T-cell (primary cell): ENCODE results near the gene MYO1D. TPM values are rescaled to one million over a fixed set of nuclear protein-coding genes. Genes with fewer than 3 reads are reported as not detected.

Source experiments
- ATAC-seq, 4 experiments: fragments of 200-7000 bp in 3 of 4; fragments of 150-1000 bp in 1 of 4; cut with Tn5 transposase; replicated peaks in 1 of 4; 1 replicate in 3 of 4; 2 replicates in 1 of 4; pipeline ENCODE4 v1.10.0; 2021; ENCODE audit warnings: moderate library complexity in 3 of 4, mild to moderate bottlenecking in 2 of 4, moderate number of reproducible peaks in 1 of 4
- CTCF ChIA-PET, 2 donors: fragments of 300-600 bp; sonication (Branson Sonifier 250); formaldehyde crosslinking; loops; one replicate each; lab custom pipeline; 2022; ENCODE audit warnings: antibody characterized with exemption in 2 of 2; lab: Charles Lee
- POLR2A ChIA-PET, 2 donors: fragments of 300-600 bp; sonication (Branson Sonifier 250); formaldehyde crosslinking; loops; one replicate each; lab custom pipeline; 2022; ENCODE audit warnings: antibody characterized with exemption in 2 of 2; lab: Charles Lee
- DNase-seq, 35 experiments: peaks; one replicate each; pipeline versions ENCODE4 v3.0.0 to v3.0.0-alpha.2; 2013 to 2023
- H3K27ac ChIP-seq: one replicate; pipeline ENCODE4 v1.5.1; 2013; ENCODE audit warnings: low read length
- H3K27me3 ChIP-seq, 2 experiments: replicated peaks in 1 of 2; 1 replicate in 1 of 2; 2 replicates in 1 of 2; pipeline versions ENCODE4 v1.6.1 to v1.7.0; 2013; ENCODE audit warnings: low read length in 1 of 2, mixed read lengths in 1 of 2; ENCODE audit not compliant: control insufficient read depth in 2 of 2, insufficient read depth in 2 of 2; ENCODE audit errors: extremely low read depth in 1 of 2
- H3K36me3 ChIP-seq, 2 donors: 1 replicate in 1 of 2; 2 replicates in 1 of 2; pipeline versions ENCODE4 v1.6.1 to v1.7.0; 2013; ENCODE audit warnings: low read length in 1 of 2; ENCODE audit not compliant: control insufficient read depth in 2 of 2, insufficient read depth in 1 of 2; ENCODE audit errors: extremely low read depth in 1 of 2
- H3K4me1 ChIP-seq, 2 experiments: 1 replicate in 1 of 2; 2 replicates in 1 of 2; pipeline versions ENCODE4 v1.6.1 to v1.7.0; 2013; ENCODE audit warnings: low read length in 2 of 2, mixed read lengths in 1 of 2; ENCODE audit not compliant: insufficient read depth in 2 of 2, control insufficient read depth in 1 of 2; ENCODE audit errors: extremely low read depth in 1 of 2
- H3K4me3 ChIP-seq, 2 donors: 1 replicate in 1 of 2; 2 replicates in 1 of 2; pipeline versions ENCODE4 v1.5.1 to v1.7.0; 2013; ENCODE audit warnings: mild to moderate bottlenecking in 2 of 2, low read length in 1 of 2, moderate library complexity in 1 of 2; ENCODE audit not compliant: control insufficient read depth in 1 of 2; ENCODE audit errors: extremely low read depth in 1 of 2
- H3K9me3 ChIP-seq: 2 replicates; pipeline ENCODE4 v1.7.0; 2013
- H3K27ac Mint-ChIP-seq, 2 donors: one replicate each; pipeline ENCODE4 v1.8.0; 2020 to 2021; ENCODE audit warnings: mild to moderate bottlenecking in 2 of 2, mixed read lengths in 2 of 2
- H3K27me3 Mint-ChIP-seq, 2 donors: one replicate each; pipeline ENCODE4 v1.8.0; 2021 to 2022; ENCODE audit warnings: mixed read lengths in 2 of 2
- H3K36me3 Mint-ChIP-seq: one replicate; pipeline ENCODE4 v1.8.0; 2021; ENCODE audit warnings: mixed read lengths
- H3K4me1 Mint-ChIP-seq, 3 donors: one replicate each; pipeline ENCODE4 v1.8.0; 2020 to 2022; ENCODE audit warnings: mixed read lengths in 3 of 3, mild to moderate bottlenecking in 1 of 3
- H3K4me3 Mint-ChIP-seq, 3 donors: one replicate each; pipeline ENCODE4 v1.8.0; 2020 to 2022; ENCODE audit warnings: mild to moderate bottlenecking in 3 of 3, mixed read lengths in 3 of 3, moderate library complexity in 3 of 3
- H3K9me3 Mint-ChIP-seq, 3 donors: one replicate each; pipeline ENCODE4 v1.8.0; 2020 to 2022; ENCODE audit warnings: mixed read lengths in 3 of 3
- WGBS: methylation state at CpG from one replicate; pipeline ENCODE4 v1.1.5; 2013; ENCODE audit warnings: missing lambda C conversion rate; ENCODE audit not compliant: insufficient coverage; 5-methylcytosine and 5-hydroxymethylcytosine counted together
- total RNA-seq, 35 experiments: library from RNA in 6 of 35; stranded (reverse) in 6 of 35; fragments of 120-200 nt in 1 of 35; gene quantifications; one replicate each; pipeline versions ENCODE4 v1.2.1 to v1.2.4 and lab custom pipeline; 2013 to 2026

MYO1D gene
- total RNA-seq, 5 donors from 2014 or later (not counting 1 experiment from before 2014, with no cell fraction given) = 8.3 to 11.1 (median 9.5) TPM

DNA sequence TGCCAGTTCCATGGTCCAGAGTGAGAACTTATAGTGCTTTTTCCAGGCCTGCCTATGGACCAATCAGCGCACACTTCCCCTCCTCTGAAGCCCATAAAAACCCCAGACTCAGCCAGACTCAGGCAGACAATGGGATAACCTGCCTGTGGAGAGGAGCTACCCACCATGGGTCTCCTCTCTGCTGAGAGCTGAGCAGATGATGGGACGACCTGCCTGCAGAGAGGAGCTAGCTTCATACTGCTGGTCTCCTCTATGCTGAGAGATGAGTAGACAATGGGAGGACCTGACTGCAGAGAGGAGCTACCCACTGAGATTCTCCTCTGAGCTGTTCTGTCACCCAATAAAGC, 144.7 kb downstream of the MYO1D start:
- 100% methylated on average over 1 of the region's 2 CpGs for WGBS
- no peak overlapping the region for H3K27ac ChIP-seq
- peaks cover 0 to 2% (median 0%) of the 10 kb centered on the region in 3 donors for H3K4me1 Mint-ChIP-seq

DNA sequence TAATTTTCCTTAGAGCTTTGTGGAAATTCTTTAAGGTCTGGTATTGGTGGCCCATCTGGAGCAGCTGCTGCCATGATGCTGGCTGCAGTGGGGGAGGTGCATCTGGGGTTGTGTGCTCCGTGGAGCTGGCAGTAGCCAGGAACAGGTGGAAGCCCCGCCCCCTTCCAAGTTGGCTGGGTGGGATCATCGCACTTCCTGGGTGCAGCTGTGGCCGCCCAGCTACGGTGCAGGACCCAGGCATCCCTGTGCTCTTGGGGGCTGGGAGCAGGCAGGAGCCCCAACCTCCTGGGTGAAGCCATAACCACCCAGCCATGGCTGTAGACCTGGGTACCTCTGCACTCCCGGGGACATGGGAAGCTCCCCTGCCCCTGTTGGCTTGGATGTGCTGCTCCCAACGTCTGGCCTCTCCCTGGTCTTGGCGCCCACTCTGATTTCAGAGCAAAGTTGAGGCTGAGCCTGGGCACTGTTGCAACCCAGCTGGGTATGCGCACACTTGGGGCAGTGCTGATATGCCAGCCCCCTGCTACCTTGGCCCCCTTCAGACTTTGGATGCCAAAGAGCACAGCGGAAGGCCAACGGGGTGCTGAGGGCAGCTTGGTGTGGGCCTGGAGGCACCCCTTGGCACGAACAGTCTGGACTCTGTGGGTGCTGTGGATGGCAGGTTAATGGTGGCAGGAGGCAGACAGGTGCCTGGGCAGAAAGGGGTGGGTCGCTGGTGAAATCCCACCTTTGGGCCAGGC, 145.2 kb downstream of the MYO1D start:
- ATAC-seq (no peak), DNase-seq (no peak)
- Mint-ChIP-seq H3K27ac (no peak overlapping the region), H3K36me3 (peaks cover 18% of the 10 kb centered on the region), H3K9me3 (peaks cover 0 to 2% (median 0%) of the 10 kb centered on the region in 3 donors), H3K27me3 (no peaks in the 10 kb centered on the region), H3K4me3 (no peak overlapping the region), H3K4me1 (peaks cover 0 to 2% (median 0%) of the 10 kb centered on the region in 3 donors)
- CTCF ChIA-PET = no interaction called here
- Histone ChIP-seq H3K36me3 (no peaks in the 10 kb centered on the region), H3K27me3 (peaks cover 0 to 4% of the 10 kb centered on the region in 2 experiments), H3K4me1 (no peaks in the 10 kb centered on the region), H3K9me3 (no peaks in the 10 kb centered on the region), H3K4me3 (no peak overlapping the region), H3K27ac (no peak overlapping the region)
- POLR2A ChIA-PET = no interaction called here
- WGBS = 86% methylated on average over 7 of the region's 13 CpGs

More for the DNA sequence above, 144.7 kb downstream of the MYO1D start:
- no peaks in the 10 kb centered on the region for H3K27me3 Mint-ChIP-seq
- DNase-seq = no peak
- ChIA-PET POLR2A (no interaction called here), CTCF (no interaction called here)
- Histone ChIP-seq H3K4me1 (no peaks in the 10 kb centered on the region), H3K27me3 (peaks cover 0 to 4% of the 10 kb centered on the region in 2 experiments), H3K9me3 (no peaks in the 10 kb centered on the region), H3K36me3 (no peaks in the 10 kb centered on the region), H3K4me3 (no peak overlapping the region)
- H3K27ac Mint-ChIP-seq = no peak overlapping the region
- peaks cover 22% of the 10 kb centered on the region for H3K36me3 Mint-ChIP-seq
- ATAC-seq = no peak
- H3K9me3 Mint-ChIP-seq = peaks cover 0 to 2% (median 0%) of the 10 kb centered on the region in 3 donors
- H3K4me3 Mint-ChIP-seq = no peak overlapping the region

DNA sequence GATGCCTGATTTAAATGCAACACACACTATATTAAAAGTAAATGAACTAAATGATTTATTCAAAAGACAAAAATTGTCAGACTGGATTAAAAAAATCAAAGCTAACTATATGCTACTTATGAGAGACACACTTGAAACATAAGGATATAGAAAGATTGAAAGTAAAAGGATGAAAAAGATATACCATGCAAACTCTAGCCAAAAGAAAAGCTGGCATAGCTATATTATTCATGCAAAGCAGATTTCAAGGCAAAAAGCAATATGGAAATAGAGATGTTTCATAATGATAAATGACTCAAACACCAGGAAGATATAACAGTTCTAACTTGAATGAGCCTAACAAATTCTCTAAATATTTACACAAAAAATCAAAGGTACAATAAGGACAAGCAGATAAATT, 149.2 kb downstream of the MYO1D start:
- Mint-ChIP-seq H3K36me3 (peaks cover 25% of the 10 kb centered on the region), H3K4me1 (no peaks in the 10 kb centered on the region), H3K9me3 (peaks cover 0 to 12% (median 8%) of the 10 kb centered on the region in 3 donors), H3K27ac (no peak overlapping the region), H3K27me3 (no peaks in the 10 kb centered on the region), H3K4me3 (no peak overlapping the region)
- Histone ChIP-seq H3K27ac (no peak overlapping the region), H3K4me1 (no peaks in the 10 kb centered on the region), H3K36me3 (no peaks in the 10 kb centered on the region), H3K4me3 (no peak overlapping the region), H3K27me3 (no peaks in the 10 kb centered on the region), H3K9me3 (no peaks in the 10 kb centered on the region)
- ChIA-PET CTCF (no interaction called here), POLR2A (interaction anchor here in 1 of 2 donors (0.6 kb wide), 1 partner anchor 258 kb away, joined by 3 read pairs; no protein-coding TSS in a partner anchor)
- no peak for ATAC-seq
- DNase-seq = no peak

DNA sequence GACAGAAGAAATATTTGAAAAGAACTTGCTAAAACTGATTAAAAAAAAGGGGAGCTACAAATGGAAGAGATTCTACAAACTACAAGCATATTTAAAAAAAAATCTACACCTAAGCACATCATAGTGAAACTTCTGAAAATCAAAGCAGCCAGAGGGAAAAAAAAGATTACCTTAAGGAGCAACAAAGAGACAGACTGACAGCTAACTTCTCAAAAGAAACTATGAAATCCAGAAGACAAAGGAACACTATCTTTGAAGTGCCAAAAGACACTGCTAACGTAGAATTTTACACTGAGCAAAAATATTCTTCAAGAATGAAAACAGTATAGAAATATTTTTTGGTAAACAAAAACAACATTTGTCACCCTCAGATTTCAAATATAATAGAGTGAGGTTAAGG, 151.2 kb downstream of the MYO1D start:
- Histone ChIP-seq H3K27me3 (no peaks in the 10 kb centered on the region), H3K4me3 (no peak overlapping the region), H3K4me1 (no peaks in the 10 kb centered on the region), H3K27ac (no peak overlapping the region), H3K9me3 (no peaks in the 10 kb centered on the region), H3K36me3 (no peaks in the 10 kb centered on the region)
- DNase-seq = no peak
- Mint-ChIP-seq H3K27me3 (no peaks in the 10 kb centered on the region), H3K27ac (no peak overlapping the region), H3K9me3 (peaks cover 0 to 12% (median 6%) of the 10 kb centered on the region in 3 donors), H3K36me3 (peaks cover 27% of the 10 kb centered on the region), H3K4me1 (no peaks in the 10 kb centered on the region), H3K4me3 (no peak overlapping the region)
- ChIA-PET POLR2A (interaction anchor here in 1 of 2 donors (0.6 kb wide), 1 partner anchor 57 kb away, joined by 3 read pairs; no protein-coding TSS in a partner anchor), CTCF (no interaction called here)
- WGBS = no CpG with 5 or more reads among the region's 1 CpG
- no peak for ATAC-seq

DNA sequence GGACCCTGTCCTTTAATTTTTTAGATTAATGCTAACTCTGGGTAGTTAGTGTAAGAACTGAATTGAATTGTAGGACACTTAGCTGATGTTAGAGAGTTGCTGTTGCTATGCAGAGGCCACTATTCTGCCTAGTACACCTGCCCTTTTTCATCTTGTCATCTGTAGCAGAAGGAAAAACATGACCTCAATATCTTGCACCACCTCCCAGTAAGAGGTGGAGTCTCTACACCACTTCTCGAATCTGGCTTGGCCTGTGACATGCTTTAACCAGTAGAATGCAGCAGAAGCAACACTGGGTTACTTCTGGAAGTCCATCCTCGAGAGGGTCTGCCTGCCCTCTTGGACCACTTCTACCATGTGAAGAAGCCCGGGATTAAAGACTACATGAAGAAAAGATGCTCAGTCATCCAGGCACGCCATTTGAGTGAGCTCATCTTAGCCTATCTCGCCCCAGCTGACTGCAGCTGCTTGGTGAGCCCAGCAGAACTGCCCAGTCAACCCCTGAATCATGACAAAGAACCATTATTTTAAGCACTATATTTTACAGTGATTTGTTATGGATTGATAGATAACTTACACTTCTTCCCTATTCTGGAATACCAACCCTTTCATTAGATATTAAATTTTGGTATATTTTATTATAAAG, 153.5 kb downstream of the MYO1D start:
- H3K4me3 Mint-ChIP-seq = no peak overlapping the region
- H3K27me3 Mint-ChIP-seq = no peaks in the 10 kb centered on the region
- H3K27ac ChIP-seq = no peak overlapping the region
- H3K36me3 Mint-ChIP-seq = peaks cover 40% of the 10 kb centered on the region
- CTCF ChIA-PET = interaction anchor here in 1 of 2 donors (1.0 kb wide), 1 partner anchor 11 kb away, joined by 3 read pairs; no protein-coding TSS in a partner anchor
- no peaks in the 10 kb centered on the region for H3K27me3 ChIP-seq
- no peaks in the 10 kb centered on the region for H3K36me3 ChIP-seq
- no peaks in the 10 kb centered on the region for H3K9me3 ChIP-seq
- no peaks in the 10 kb centered on the region for H3K4me1 Mint-ChIP-seq
- no peak overlapping the region for H3K4me3 ChIP-seq
- WGBS = 83% methylated on average over 4 of the region's 5 CpGs
- POLR2A ChIA-PET = interaction anchor here in 1 of 2 donors (0.6 kb wide), 1 partner anchor 171 kb away, joined by 3 read pairs; no protein-coding TSS in a partner anchor
- H3K27ac Mint-ChIP-seq = no peak overlapping the region
- DNase-seq = no peak
- peaks cover 0 to 12% (median 6%) of the 10 kb centered on the region in 3 donors for H3K9me3 Mint-ChIP-seq
- no peak for ATAC-seq
- no peaks in the 10 kb centered on the region for H3K4me1 ChIP-seq

DNA sequence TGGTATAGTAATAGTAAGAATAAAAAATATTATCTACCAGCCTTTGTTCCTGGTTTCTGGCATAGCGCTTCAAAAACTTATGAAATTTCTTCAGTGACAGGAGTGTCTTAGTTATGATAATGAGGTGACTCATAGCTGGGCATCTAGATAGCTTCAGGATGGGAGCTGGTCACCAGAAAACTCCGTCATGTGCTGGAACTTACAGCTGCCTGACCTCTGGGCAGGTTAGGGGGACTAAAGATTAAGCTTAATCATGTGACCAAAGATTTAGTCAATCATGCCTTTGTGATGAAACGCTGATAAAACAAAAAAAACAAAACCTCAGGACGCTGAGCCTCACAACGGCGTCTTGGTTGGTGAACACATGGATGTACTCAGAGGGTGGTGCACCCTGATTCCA, 154.2 kb downstream of the MYO1D start:
- Histone ChIP-seq H3K9me3 (no peaks in the 10 kb centered on the region), H3K36me3 (no peaks in the 10 kb centered on the region), H3K4me3 (no peak overlapping the region), H3K27me3 (no peaks in the 10 kb centered on the region), H3K27ac (no peak overlapping the region), H3K4me1 (no peaks in the 10 kb centered on the region)
- POLR2A ChIA-PET = interaction anchor here in 1 of 2 donors (0.6 kb wide), 1 partner anchor 171 kb away, joined by 3 read pairs; no protein-coding TSS in a partner anchor
- ATAC-seq (no peak), DNase-seq (no peak)
- Mint-ChIP-seq H3K36me3 (peaks cover 43% of the 10 kb centered on the region), H3K4me3 (no peak overlapping the region), H3K4me1 (no peaks in the 10 kb centered on the region), H3K9me3 (peaks cover 0 to 12% (median 6%) of the 10 kb centered on the region in 3 donors), H3K27ac (no peak overlapping the region), H3K27me3 (no peaks in the 10 kb centered on the region)
- CTCF ChIA-PET = interaction anchor here in 1 of 2 donors (1.0 kb wide), 1 partner anchor 11 kb away, joined by 3 read pairs; no protein-coding TSS in a partner anchor
- 100% methylated on average over 3 of the region's 6 CpGs for WGBS
